Mesenchymal stem cell (in vitro differentiated cells and primary cell): ENCODE results near the gene LRIG1.

ENCODE experiments used
- DNase-seq: peaks from one replicate; pipeline ENCODE4 v3.0.0-alpha.2; 2013
- H2AFZ ChIP-seq: one replicate; pipeline ENCODE4 v1.6.1; 2013; ENCODE audit warnings: low read depth, mild to moderate bottlenecking, control low read depth, inconsistent platforms, low read length, moderate library complexity
- H2AK5ac ChIP-seq: 2 replicates; pipeline ENCODE4 v1.6.1; 2013; ENCODE audit warnings: low read length, moderate library complexity, mild to moderate bottlenecking, inconsistent platforms; ENCODE audit not compliant: severe bottlenecking
- H2BK120ac ChIP-seq: one replicate; pipeline ENCODE4 v1.6.1; 2013; ENCODE audit warnings: low read depth, mild to moderate bottlenecking, inconsistent platforms, low read length, moderate library complexity
- H2BK12ac ChIP-seq, 2 experiments: one replicate each; pipeline ENCODE4 v1.6.1; 2013; ENCODE audit warnings: inconsistent platforms in 2 of 2, low read length in 2 of 2, mild to moderate bottlenecking in 2 of 2, moderate library complexity in 2 of 2, control low read depth in 1 of 2
- H2BK15ac ChIP-seq: one replicate; pipeline ENCODE4 v1.6.1; 2013; ENCODE audit warnings: mild to moderate bottlenecking, low read depth, inconsistent platforms; ENCODE audit not compliant: poor library complexity, severe bottlenecking
- H2BK5ac ChIP-seq: 2 replicates; pipeline ENCODE4 v1.6.1; 2013; ENCODE audit warnings: low read depth, mild to moderate bottlenecking, low read length, control low read depth, inconsistent platforms; ENCODE audit not compliant: poor library complexity, severe bottlenecking
- H3K14ac ChIP-seq, 2 experiments: one replicate each; pipeline ENCODE4 v1.6.1; 2013; ENCODE audit warnings: inconsistent platforms in 2 of 2, low read length in 2 of 2, control low read depth in 1 of 2, mild to moderate bottlenecking in 1 of 2, moderate library complexity in 1 of 2
- H3K18ac ChIP-seq, 2 experiments: one replicate each; pipeline ENCODE4 v1.6.1; 2013; ENCODE audit warnings: inconsistent platforms in 2 of 2, low read length in 2 of 2, control low read depth in 1 of 2, low read depth in 1 of 2, mild to moderate bottlenecking in 1 of 2
- H3K23ac ChIP-seq, 2 experiments: one replicate each; pipeline ENCODE4 v1.6.1; 2013; ENCODE audit warnings: inconsistent platforms in 2 of 2, low read length in 2 of 2, mild to moderate bottlenecking in 2 of 2, moderate library complexity in 2 of 2, control low read depth in 1 of 2
- H3K27ac ChIP-seq: 2 replicates; pipeline ENCODE4 v1.5.1; 2013; ENCODE audit warnings: mild to moderate bottlenecking, moderate library complexity, low read length, control low read depth, inconsistent platforms; ENCODE audit not compliant: poor library complexity, severe bottlenecking
- H3K27me3 ChIP-seq, 2 experiments: 2 replicates each; pipeline versions ENCODE4 v1.6.1 to v1.7.0; 2013; ENCODE audit warnings: low read length in 2 of 2, mild to moderate bottlenecking in 2 of 2, moderate library complexity in 2 of 2, control low read depth in 1 of 2, inconsistent platforms in 1 of 2; ENCODE audit not compliant: control insufficient read depth in 1 of 2, insufficient read depth in 1 of 2
- H3K36me3 ChIP-seq, 2 experiments: 2 replicates each; pipeline versions ENCODE4 v1.6.1 to v1.7.0; 2013; ENCODE audit warnings: low read length in 2 of 2, control low read depth in 1 of 2, inconsistent platforms in 1 of 2, low read depth in 1 of 2, mild to moderate bottlenecking in 1 of 2; ENCODE audit not compliant: insufficient read depth in 2 of 2, control insufficient read depth in 1 of 2
- H3K4ac ChIP-seq, 2 experiments: one replicate each; pipeline ENCODE4 v1.6.1; 2013; ENCODE audit warnings: inconsistent platforms in 2 of 2, low read length in 2 of 2, mild to moderate bottlenecking in 2 of 2, moderate library complexity in 2 of 2, control low read depth in 1 of 2, low read depth in 1 of 2
- H3K4me1 ChIP-seq: 2 replicates; pipeline ENCODE4 v1.6.1; 2013; ENCODE audit warnings: low read depth, low read length, control low read depth; ENCODE audit not compliant: control insufficient read depth, insufficient read depth
- H3K4me2 ChIP-seq: 2 replicates; pipeline ENCODE4 v1.6.1; 2013; ENCODE audit warnings: low read length, mild to moderate bottlenecking, inconsistent platforms; ENCODE audit not compliant: poor library complexity, severe bottlenecking
- H3K4me3 ChIP-seq, 2 experiments: 2 replicates each; pipeline versions ENCODE4 v1.5.1 to v1.7.0; 2013; ENCODE audit warnings: low read length in 2 of 2, mild to moderate bottlenecking in 2 of 2, control low read depth in 1 of 2, low read depth in 1 of 2; ENCODE audit not compliant: insufficient read depth in 1 of 2
- H3K79me1 ChIP-seq: replicated peaks from 2 replicates; pipeline ENCODE4 v1.6.1; 2013; ENCODE audit warnings: mild to moderate bottlenecking, control low read depth, low read length, inconsistent platforms; ENCODE audit not compliant: poor library complexity, severe bottlenecking
- H3K9ac ChIP-seq: 2 replicates; pipeline ENCODE4 v1.7.0; 2013; ENCODE audit warnings: mild to moderate bottlenecking, low read length, moderate library complexity
- H3K9me3 ChIP-seq: 2 replicates; pipeline ENCODE4 v1.7.0; 2013; ENCODE audit warnings: mild to moderate bottlenecking, low read length; ENCODE audit not compliant: control insufficient read depth
- H4K8ac ChIP-seq: one replicate; pipeline ENCODE4 v1.6.1; 2013; ENCODE audit warnings: inconsistent platforms, mild to moderate bottlenecking, low read length, moderate library complexity
- H4K91ac ChIP-seq: one replicate; pipeline ENCODE4 v1.6.1; 2013; ENCODE audit warnings: mild to moderate bottlenecking, low read length, inconsistent platforms
- WGBS: methylation state at CpG from one replicate; pipeline ENCODE4 v1.1.7; 2013; ENCODE audit warnings: mixed read lengths; 5-methylcytosine and 5-hydroxymethylcytosine counted together

The LRIG1 gene

DNA sequence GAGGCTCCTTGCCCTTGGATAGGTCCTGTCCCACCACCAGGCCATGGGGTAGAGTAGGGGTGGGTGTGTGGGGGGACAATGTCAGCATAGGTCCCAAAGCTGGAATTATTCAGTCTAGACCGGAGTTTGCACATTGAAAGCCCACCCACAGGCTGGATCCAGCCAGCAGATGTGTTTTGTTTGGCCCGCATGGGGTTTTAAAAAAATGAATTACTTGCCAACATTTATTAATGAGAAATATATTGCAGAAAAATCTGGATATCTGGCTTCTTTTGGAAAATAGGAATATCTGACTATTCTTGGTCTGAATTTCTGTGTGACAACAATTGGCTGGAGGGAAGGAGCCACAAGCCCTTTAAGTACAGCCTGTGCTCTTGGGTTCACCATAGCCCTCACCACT, 17.3 kb upstream of the LRIG1 start:
- H3K9me3 ChIP-seq, result no peaks in the 10 kb centered on the region
- peaks cover 2% of the 10 kb centered on the region for H3K4me1 ChIP-seq
- no peaks in the 10 kb centered on the region for H3K27me3 ChIP-seq
- H3K36me3 ChIP-seq, result no peaks in the 10 kb centered on the region
- H2BK12ac ChIP-seq, result no peak overlapping the region
- no peak overlapping the region for H4K8ac ChIP-seq
- H2BK5ac ChIP-seq, result no peak overlapping the region
- no peak for DNase-seq
- no peak overlapping the region for H2AFZ ChIP-seq
- H3K27ac ChIP-seq, result no peak overlapping the region
- no peak overlapping the region for H2AK5ac ChIP-seq
- H3K18ac ChIP-seq, result no peak overlapping the region
- no peak overlapping the region for H3K4me2 ChIP-seq
- no peak overlapping the region for H3K4ac ChIP-seq
- H3K14ac ChIP-seq, result no peak overlapping the region
- H4K91ac ChIP-seq, result no peak overlapping the region
- no peaks in the 10 kb centered on the region for H3K79me1 ChIP-seq
- WGBS, result 67% methylated on average over 1 of the region's 2 CpGs
- no peak overlapping the region for H2BK15ac ChIP-seq
- H3K4me3 ChIP-seq, result no peak overlapping the region
- H2BK120ac ChIP-seq, result no peak overlapping the region
- H3K23ac ChIP-seq, result no peak overlapping the region
- H3K9ac ChIP-seq, result no peak overlapping the region

DNA sequence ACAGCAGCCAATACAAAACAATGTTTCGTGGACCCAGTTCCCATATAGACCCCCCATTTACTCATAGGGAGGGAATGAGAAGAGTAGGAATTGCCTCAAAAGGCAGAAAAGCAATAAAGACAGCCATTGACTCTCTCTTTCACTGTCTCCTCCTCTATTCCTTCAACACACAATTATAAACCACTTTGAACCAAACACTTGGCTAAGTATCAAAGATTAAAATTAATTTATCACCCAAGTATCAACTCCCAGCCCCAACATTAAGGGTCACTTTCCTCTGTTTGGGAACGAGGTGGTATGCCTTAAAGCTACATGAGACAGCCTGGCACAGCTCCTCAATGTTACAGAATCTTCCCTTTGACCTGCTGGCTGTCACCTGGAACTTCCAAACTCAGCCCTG, 16.4 kb upstream of the LRIG1 start:
- no peak overlapping the region for H3K4me2 ChIP-seq
- no peak overlapping the region for H2AK5ac ChIP-seq
- H4K91ac ChIP-seq, result no peak overlapping the region
- H3K9me3 ChIP-seq, result no peaks in the 10 kb centered on the region
- H3K4me3 ChIP-seq, result no peak overlapping the region
- no peaks in the 10 kb centered on the region for H3K79me1 ChIP-seq
- no peak overlapping the region for H3K18ac ChIP-seq
- 55% methylated on average over 2 of the region's 2 CpGs for WGBS
- H3K27ac ChIP-seq, result no peak overlapping the region
- no peak overlapping the region for H2AFZ ChIP-seq
- no peak overlapping the region for H4K8ac ChIP-seq
- no peak for DNase-seq
- H3K14ac ChIP-seq, result no peak overlapping the region
- no peak overlapping the region for H2BK5ac ChIP-seq
- no peaks in the 10 kb centered on the region for H3K36me3 ChIP-seq
- H3K4me1 ChIP-seq, result peaks cover 2% of the 10 kb centered on the region
- no peak overlapping the region for H2BK120ac ChIP-seq
- no peak overlapping the region for H3K23ac ChIP-seq
- no peak overlapping the region for H3K4ac ChIP-seq
- H2BK12ac ChIP-seq, result no peak overlapping the region
- no peak overlapping the region for H2BK15ac ChIP-seq
- H3K9ac ChIP-seq, result no peak overlapping the region
- no peaks in the 10 kb centered on the region for H3K27me3 ChIP-seq

DNA sequence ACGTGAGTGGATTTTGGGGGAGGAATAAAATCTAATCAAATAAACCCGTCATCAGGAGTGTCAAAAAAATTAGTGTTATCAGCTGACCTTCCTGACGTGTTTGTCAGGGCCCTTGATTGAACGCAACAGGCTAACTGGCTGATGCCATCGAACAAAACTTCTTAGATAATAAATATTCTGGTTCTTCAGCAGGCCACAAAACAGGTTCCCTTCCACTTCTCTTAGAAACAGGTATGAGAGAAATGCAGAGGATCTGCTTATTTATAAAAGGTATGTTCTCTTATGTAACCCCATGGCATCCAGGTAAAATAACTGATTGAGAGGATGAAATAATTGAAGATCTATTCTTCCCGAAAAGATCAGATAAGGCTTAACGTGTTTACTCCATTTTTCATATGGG, 7.6 kb upstream of the LRIG1 start:
- Histone ChIP-seq H3K4me1 (peaks cover 7% of the 10 kb centered on the region), H3K18ac (no peak overlapping the region), H3K14ac (no peak overlapping the region), H2BK12ac (no peak overlapping the region), H2AK5ac (no peak overlapping the region), H3K9ac (no peak overlapping the region), H2AFZ (no peak overlapping the region), H3K9me3 (no peaks in the 10 kb centered on the region), H2BK120ac (no peak overlapping the region), H4K91ac (no peak overlapping the region), H3K4ac (no peak overlapping the region), H3K27ac (no peak overlapping the region), H3K27me3 (peaks cover 0 to 6% of the 10 kb centered on the region in 2 experiments), H3K23ac (no peak overlapping the region), H4K8ac (no peak overlapping the region), H3K4me3 (no peak overlapping the region), H3K79me1 (no peaks in the 10 kb centered on the region), H3K36me3 (no peaks in the 10 kb centered on the region), H3K4me2 (no peak overlapping the region), H2BK15ac (no peak overlapping the region), H2BK5ac (no peak overlapping the region)
- 73% methylated on average over 5 of the region's 7 CpGs for whole genome bisulfite sequencing
- no peak for DNase-seq

DNA sequence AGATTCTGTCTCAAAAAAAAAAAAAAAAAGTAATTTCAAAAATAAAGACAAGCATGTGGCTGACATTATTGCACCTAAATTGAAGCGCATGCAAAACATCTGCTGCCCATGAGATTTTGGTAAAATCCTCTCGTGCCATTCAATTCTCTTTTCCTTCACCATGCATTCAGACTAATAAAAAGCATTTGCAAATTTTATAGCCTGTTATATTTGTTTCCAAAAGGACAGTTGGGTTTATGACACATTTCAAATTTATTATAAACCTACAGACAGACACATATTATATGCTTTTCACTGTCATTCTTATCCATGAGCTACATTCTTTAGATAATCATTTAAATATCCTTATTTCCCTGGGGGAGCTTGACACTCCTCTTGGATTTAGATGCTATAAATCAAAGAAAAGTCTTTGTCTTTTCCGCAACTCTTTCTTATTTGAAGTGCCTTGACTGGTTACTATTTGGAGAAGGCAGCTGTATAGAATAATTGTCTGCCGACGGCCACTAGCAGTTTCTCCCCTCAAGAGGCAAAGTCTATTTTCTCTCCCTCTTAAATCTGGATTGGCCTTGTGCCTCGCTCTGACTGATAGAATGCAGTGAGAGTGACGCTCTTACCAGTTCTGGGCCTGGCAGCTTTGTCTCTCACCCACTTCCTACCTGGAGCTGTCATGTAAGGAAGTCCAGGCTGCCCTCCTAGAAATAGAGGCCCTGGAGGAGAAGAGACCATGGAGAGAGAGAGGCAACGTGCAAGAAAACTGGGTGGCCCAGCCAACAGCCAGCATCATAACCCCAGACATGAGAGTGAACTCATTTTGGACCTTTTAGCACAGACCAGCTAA, 6.8 kb upstream of the LRIG1 start:
- H2AK5ac ChIP-seq, result peak overlapping the region; percentile 41
- peaks cover 0 to 8% of the 10 kb centered on the region in 2 experiments for H3K27me3 ChIP-seq
- H3K27ac ChIP-seq, result no peak overlapping the region
- no peak overlapping the region for H2BK5ac ChIP-seq
- DNase-seq, result no peak
- H3K36me3 ChIP-seq, result no peaks in the 10 kb centered on the region
- H3K4ac ChIP-seq, result no peak overlapping the region
- no peak overlapping the region for H3K4me3 ChIP-seq
- no peak overlapping the region for H3K4me2 ChIP-seq
- no peak overlapping the region for H3K23ac ChIP-seq
- peaks cover 9% of the 10 kb centered on the region for H3K4me1 ChIP-seq
- no peaks in the 10 kb centered on the region for H3K9me3 ChIP-seq
- no peak overlapping the region for H2AFZ ChIP-seq
- H4K8ac ChIP-seq, result no peak overlapping the region
- no peak overlapping the region for H4K91ac ChIP-seq
- no peak overlapping the region for H2BK120ac ChIP-seq
- 91% methylated on average over 8 of the region's 8 CpGs for WGBS
- no peak overlapping the region for H2BK15ac ChIP-seq
- H2BK12ac ChIP-seq, result no peak overlapping the region
- H3K18ac ChIP-seq, result no peak overlapping the region
- H3K14ac ChIP-seq, result no peak overlapping the region
- H3K9ac ChIP-seq, result no peak overlapping the region
- H3K79me1 ChIP-seq, result no peaks in the 10 kb centered on the region
